WTC11 (cell line): ENCODE measurements around the gene FNDC3B. TPM values are rescaled to one million over a fixed set of nuclear protein-coding genes. Genes with fewer than 3 reads are reported as not detected.

ENCODE experiments used
- ARID4B ChIP-seq: sonication (generic); formaldehyde crosslinking; IDR thresholded peaks from 2 replicates; pipeline ENCODE4 v1.8.0; 2023; ENCODE audit warnings: missing genetic modification reagents, mild to moderate bottlenecking, borderline replicate concordance
- E2F1 ChIP-seq: sonication (generic); formaldehyde crosslinking; IDR thresholded peaks from 2 replicates; pipeline ENCODE4 v1.8.0; 2022; ENCODE audit warnings: mild to moderate bottlenecking, missing genetic modification reagents
- E2F4 ChIP-seq: sonication (generic); formaldehyde crosslinking; IDR thresholded peaks from 2 replicates; pipeline ENCODE4 v1.8.1; 2022; ENCODE audit warnings: low read depth, mild to moderate bottlenecking, moderate library complexity, missing genetic modification reagents, borderline replicate concordance
- E2F5 ChIP-seq: sonication (generic); formaldehyde crosslinking; IDR thresholded peaks from 2 replicates; pipeline ENCODE4 v1.8.1; 2022; ENCODE audit warnings: mild to moderate bottlenecking, moderate library complexity, missing genetic modification reagents
- ELF4 ChIP-seq: sonication (generic); formaldehyde crosslinking; IDR thresholded peaks from 2 replicates; pipeline ENCODE4 v1.8.1; 2022; ENCODE audit warnings: low read depth, mild to moderate bottlenecking, moderate library complexity, missing genetic modification reagents
- ETV6 ChIP-seq: sonication (generic); formaldehyde crosslinking; IDR thresholded peaks from 2 replicates; pipeline ENCODE4 v1.8.1; 2022; ENCODE audit warnings: mild to moderate bottlenecking, missing genetic modification reagents
- FOXP1 ChIP-seq: sonication (generic); formaldehyde crosslinking; IDR thresholded peaks from 2 replicates; pipeline ENCODE4 v1.8.0; 2022; ENCODE audit warnings: missing genetic modification reagents, mild to moderate bottlenecking, moderate library complexity, borderline replicate concordance
- FOXP4 ChIP-seq: sonication (generic); formaldehyde crosslinking; IDR thresholded peaks from 2 replicates; pipeline ENCODE4 v1.8.0; 2022; ENCODE audit warnings: mild to moderate bottlenecking, missing genetic modification reagents
- GTF2I ChIP-seq: fragments of 250-450 bp; sonication (Bioruptor Pico); conservative IDR thresholded peaks from 2 replicates; pipeline ENCODE4 v1.4.0; 2021; ENCODE audit warnings: mild to moderate bottlenecking
- IRF1 ChIP-seq: sonication (generic); formaldehyde crosslinking; IDR thresholded peaks from 2 replicates; pipeline ENCODE4 v1.8.0; 2023; ENCODE audit warnings: missing genetic modification reagents
- MAX ChIP-seq: sonication (generic); formaldehyde crosslinking; IDR thresholded peaks from 2 replicates; pipeline ENCODE4 v1.8.0; 2022; ENCODE audit warnings: mild to moderate bottlenecking, missing genetic modification reagents
- NFATC4 ChIP-seq: fragments of 250-450 bp; sonication (Bioruptor Pico); IDR thresholded peaks from 2 replicates; pipeline ENCODE4 v1.9.0; 2021; ENCODE audit warnings: mild to moderate bottlenecking
- NFYB ChIP-seq: sonication (generic); formaldehyde crosslinking; conservative IDR thresholded peaks from 2 replicates; pipeline ENCODE4 v1.8.0; 2022; ENCODE audit warnings: low read depth, missing genetic modification reagents
- NR2C2 ChIP-seq: sonication (generic); formaldehyde crosslinking; IDR thresholded peaks from 2 replicates; pipeline ENCODE4 v1.8.0; 2022; ENCODE audit warnings: mild to moderate bottlenecking, missing genetic modification reagents
- NR3C1 ChIP-seq: sonication (generic); formaldehyde crosslinking; conservative IDR thresholded peaks from 2 replicates; pipeline ENCODE4 v1.8.1; 2023; ENCODE audit warnings: low read depth, mild to moderate bottlenecking, missing genetic modification reagents
- PRDM15 ChIP-seq: sonication (generic); formaldehyde crosslinking; IDR thresholded peaks from 2 replicates; pipeline ENCODE4 v1.8.0; 2022; ENCODE audit warnings: missing genetic modification reagents
- RELA ChIP-seq: sonication (generic); formaldehyde crosslinking; IDR thresholded peaks from 2 replicates; pipeline ENCODE4 v1.8.1; 2022; ENCODE audit warnings: missing genetic modification reagents, mild to moderate bottlenecking, borderline replicate concordance
- TEAD1 ChIP-seq: sonication (generic); formaldehyde crosslinking; IDR thresholded peaks from 2 replicates; pipeline ENCODE4 v1.8.0; 2022; ENCODE audit warnings: mild to moderate bottlenecking, missing genetic modification reagents
- TP53 ChIP-seq: sonication (generic); formaldehyde crosslinking; IDR thresholded peaks from 2 replicates; pipeline ENCODE4 v1.8.1; 2023; ENCODE audit warnings: mild to moderate bottlenecking, missing genetic modification reagents
- ZNF219 ChIP-seq: sonication (generic); formaldehyde crosslinking; IDR thresholded peaks from 2 replicates; pipeline ENCODE4 v1.8.0; 2023; ENCODE audit warnings: missing genetic modification reagents, mild to moderate bottlenecking, borderline replicate concordance
- total RNA-seq: library from RNA; stranded (reverse); gene quantifications from 3 replicates; pipeline ENCODE4 v1.2.3, GENCODE V29; 2021

Gene FNDC3B
- total RNA-seq, 1 experiment from 2014 or later = 42.8 TPM

- TF ChIP-seq PRDM15 (0 out of 2 replicates have a peak, but pooled peaks have one; percentile 8), FOXP4 (CRISPR knock-in tag) (peak; percentile 72; the same call in 1 of the 2 replicates), ELF4 (no peak), NR3C1 (CRISPR knock-in tag) (no peak), IRF1 (CRISPR knock-in tag) (0 out of 2 replicates have a peak, but pooled peaks have one; percentile 59), NR2C2 (CRISPR knock-in tag) (0 out of 2 replicates have a peak, but pooled peaks have one; percentile 22), E2F4 (CRISPR knock-in tag) (0 out of 2 replicates have a peak, but pooled peaks have one; percentile 14), E2F5 (no peak), ZNF219 (no peak), ARID4B (CRISPR knock-in tag) (0 out of 2 replicates have a peak, but pooled peaks have one; percentile 45), TP53 (0 out of 2 replicates have a peak, but pooled peaks have one; percentile 44), NFYB (CRISPR knock-in tag) (0 out of 2 replicates have a peak, but pooled peaks have one; percentile 6), TEAD1 (CRISPR knock-in tag) (0 out of 2 replicates have a peak, but pooled peaks have one; percentile 12), NFATC4 (CRISPR knock-in tag) (no peak), E2F1 (CRISPR knock-in tag) (peak; percentile 49; the same call in 1 of the 2 replicates), RELA (CRISPR knock-in tag) (peak; percentile 64; the same call in 1 of the 2 replicates), ETV6 (CRISPR knock-in tag) (peak; percentile 32; the same call in 1 of the 2 replicates), MAX (CRISPR knock-in tag) (peak; percentile 31; the same call in 1 of the 2 replicates), FOXP1 (CRISPR knock-in tag) (peak; percentile 74), GTF2I (CRISPR knock-in tag) (no peak)
Measured at GRCh38 chr3:172447611-172448579, 408.5 kb downstream of the FNDC3B start, which contains the start of gene GHSR (continued).
